Hepatocyte (in vitro differentiated cells): ENCODE data around the gene SAXO2. TPM values are rescaled to one million over a fixed set of nuclear protein-coding genes. Genes with fewer than 3 reads are reported as not detected.

Experiments used
- DNase-seq: peaks from one replicate; pipeline ENCODE4 v3.0.0-alpha.2; 2016; ENCODE audit warnings: low spot score
- H2AFZ ChIP-seq: fragments of 200-600 bp; sonication (generic); 2 replicates; pipeline ENCODE4 v1.6.0; 2016; ENCODE audit warnings: antibody characterized with exemption, mild to moderate bottlenecking
- H3K27ac ChIP-seq: fragments of 200-600 bp; sonication (generic); 2 replicates; pipeline ENCODE4 v1.5.1; 2016; ENCODE audit warnings: mild to moderate bottlenecking
- H3K27me3 ChIP-seq: fragments of 200-600 bp; sonication (generic); 2 replicates; pipeline ENCODE4 v1.6.1; 2016
- H3K36me3 ChIP-seq: fragments of 200-600 bp; sonication (generic); replicated peaks from 2 replicates; pipeline ENCODE4 v1.5.1; 2016; ENCODE audit warnings: low read depth; ENCODE audit not compliant: insufficient read depth
- H3K4me1 ChIP-seq: fragments of 200-600 bp; sonication (generic); 2 replicates; pipeline ENCODE4 v1.5.1; 2016; ENCODE audit warnings: mild to moderate bottlenecking, moderate library complexity; ENCODE audit not compliant: insufficient read depth
- H3K4me2 ChIP-seq: fragments of 200-600 bp; sonication (generic); 2 replicates; pipeline ENCODE4 v1.6.0; 2016
- H3K4me3 ChIP-seq: fragments of 200-600 bp; sonication (generic); 2 replicates; pipeline ENCODE4 v1.5.1; 2016; ENCODE audit warnings: mild to moderate bottlenecking
- H3K79me2 ChIP-seq: fragments of 200-600 bp; sonication (generic); 2 replicates; pipeline ENCODE4 v1.6.0; 2017; ENCODE audit warnings: mild to moderate bottlenecking
- H3K9me2 ChIP-seq: fragments of 200-600 bp; sonication (generic); replicated peaks from 2 replicates; pipeline ENCODE4 v1.6.0; 2017; ENCODE audit warnings: mild to moderate bottlenecking; ENCODE audit not compliant: insufficient read depth
- H3K9me3 ChIP-seq: fragments of 200-600 bp; sonication (generic); 2 replicates; pipeline ENCODE4 v1.5.1; 2016; ENCODE audit warnings: low read depth, mild to moderate bottlenecking
- H4K20me1 ChIP-seq: fragments of 200-600 bp; sonication (generic); 2 replicates; pipeline ENCODE4 v1.6.0; 2016; ENCODE audit warnings: mild to moderate bottlenecking; ENCODE audit not compliant: insufficient read depth, poor library complexity, severe bottlenecking
- CTCF ChIP-seq: fragments of 200-600 bp; sonication (generic); IDR thresholded peaks from 2 replicates; pipeline ENCODE4 v1.5.1; 2016; ENCODE audit warnings: antibody characterized with exemption, mild to moderate bottlenecking; ENCODE audit not compliant: poor library complexity
- EZH2 ChIP-seq: fragments of 200-600 bp; sonication (generic); IDR thresholded peaks from 2 replicates; pipeline ENCODE4 v1.6.1; 2016; ENCODE audit warnings: antibody characterized with exemption, mild to moderate bottlenecking, borderline replicate concordance
- EZH2phosphoT487 ChIP-seq: fragments of 200-600 bp; sonication (generic); IDR thresholded peaks from one replicate; pipeline ENCODE4 v1.6.1; 2018; ENCODE audit warnings: antibody characterized with exemption, mild to moderate bottlenecking, low read depth, moderate library complexity; ENCODE audit not compliant: unreplicated experiment, severe bottlenecking
- WGBS: methylation state at CpG from one replicate; pipeline ENCODE4 v1.1.6; 2016; ENCODE audit warnings: low lambda C conversion rate; ENCODE audit errors: missing lambda C conversion rate; 5-methylcytosine and 5-hydroxymethylcytosine counted together
- polyA plus RNA-seq: library from polyadenylated mRNA; unstranded; fragments of >200 nt; fragmentation: Nextera tagmentation; extraction: Ambion mirVana; gene quantifications from 2 replicates; pipeline ENCODE4 v1.2.1, GENCODE V29; 2016
- total RNA-seq: library from RNA; depleted of rRNA; stranded (reverse); fragments of >200 nt; gene quantifications from 2 replicates; pipeline ENCODE4 v1.2.3, GENCODE V29; 2014

Gene SAXO2
- total and polyA plus RNA-seq, 2 experiments from 2014 or later: 2.0 to 2.3 TPM

- Histone ChIP-seq H3K36me3 (no peaks in the 10 kb centered on the region), H3K9me2 (no peaks in the 10 kb centered on the region), H3K4me3 (no peak overlapping the region), H3K4me1 (no peaks in the 10 kb centered on the region), H3K27ac (no peak overlapping the region), H3K27me3 (no peaks in the 10 kb centered on the region), H3K79me2 (no peaks in the 10 kb centered on the region), H4K20me1 (no peaks in the 10 kb centered on the region), H3K9me3 (no peaks in the 10 kb centered on the region), H2AFZ (no peak overlapping the region), H3K4me2 (no peak overlapping the region)
- 91% methylated on average over 5 of the region's 5 CpGs for WGBS
- no peak for DNase-seq
- no peak for TF ChIP-seq CTCF
- no peak for TF ChIP-seq EZH2phosphoT487
- TF ChIP-seq EZH2: no peak
Measured at GRCh38 chr15:82292271-82292670, 29.7 kb downstream of the SAXO2 start.

GRCh38 chr15:82294061-82294690 lies 31.6 kb downstream of the SAXO2 start:
- Histone ChIP-seq H3K4me3 (no peak overlapping the region), H3K4me2 (no peak overlapping the region), H3K79me2 (no peaks in the 10 kb centered on the region), H3K4me1 (no peaks in the 10 kb centered on the region), H3K27ac (no peak overlapping the region), H4K20me1 (no peaks in the 10 kb centered on the region), H3K9me3 (no peaks in the 10 kb centered on the region), H3K27me3 (no peaks in the 10 kb centered on the region), H2AFZ (no peak overlapping the region), H3K36me3 (no peaks in the 10 kb centered on the region), H3K9me2 (no peaks in the 10 kb centered on the region)
- DNase-seq: no peak
- TF ChIP-seq CTCF (no peak), EZH2 (no peak), EZH2phosphoT487 (no peak)
- WGBS: 62% methylated on average over 11 of the region's 11 CpGs

- Histone ChIP-seq H3K36me3 (no peaks in the 10 kb centered on the region), H3K27ac (no peak overlapping the region), H3K27me3 (no peaks in the 10 kb centered on the region), H3K4me2 (no peak overlapping the region), H3K4me1 (no peaks in the 10 kb centered on the region), H3K9me3 (no peaks in the 10 kb centered on the region), H3K79me2 (no peaks in the 10 kb centered on the region), H4K20me1 (no peaks in the 10 kb centered on the region), H3K4me3 (no peak overlapping the region), H3K9me2 (no peaks in the 10 kb centered on the region), H2AFZ (no peak overlapping the region)
- TF ChIP-seq CTCF (no peak), EZH2phosphoT487 (no peak), EZH2 (no peak)
- WGBS: 85% methylated on average over 5 of the region's 5 CpGs
- DNase-seq: no peak
Measured at GRCh38 chr15:82297546-82297945, 34.9 kb downstream of the SAXO2 start.
